Measurements from ENCODE around the gene KCNK18.

DNA sequence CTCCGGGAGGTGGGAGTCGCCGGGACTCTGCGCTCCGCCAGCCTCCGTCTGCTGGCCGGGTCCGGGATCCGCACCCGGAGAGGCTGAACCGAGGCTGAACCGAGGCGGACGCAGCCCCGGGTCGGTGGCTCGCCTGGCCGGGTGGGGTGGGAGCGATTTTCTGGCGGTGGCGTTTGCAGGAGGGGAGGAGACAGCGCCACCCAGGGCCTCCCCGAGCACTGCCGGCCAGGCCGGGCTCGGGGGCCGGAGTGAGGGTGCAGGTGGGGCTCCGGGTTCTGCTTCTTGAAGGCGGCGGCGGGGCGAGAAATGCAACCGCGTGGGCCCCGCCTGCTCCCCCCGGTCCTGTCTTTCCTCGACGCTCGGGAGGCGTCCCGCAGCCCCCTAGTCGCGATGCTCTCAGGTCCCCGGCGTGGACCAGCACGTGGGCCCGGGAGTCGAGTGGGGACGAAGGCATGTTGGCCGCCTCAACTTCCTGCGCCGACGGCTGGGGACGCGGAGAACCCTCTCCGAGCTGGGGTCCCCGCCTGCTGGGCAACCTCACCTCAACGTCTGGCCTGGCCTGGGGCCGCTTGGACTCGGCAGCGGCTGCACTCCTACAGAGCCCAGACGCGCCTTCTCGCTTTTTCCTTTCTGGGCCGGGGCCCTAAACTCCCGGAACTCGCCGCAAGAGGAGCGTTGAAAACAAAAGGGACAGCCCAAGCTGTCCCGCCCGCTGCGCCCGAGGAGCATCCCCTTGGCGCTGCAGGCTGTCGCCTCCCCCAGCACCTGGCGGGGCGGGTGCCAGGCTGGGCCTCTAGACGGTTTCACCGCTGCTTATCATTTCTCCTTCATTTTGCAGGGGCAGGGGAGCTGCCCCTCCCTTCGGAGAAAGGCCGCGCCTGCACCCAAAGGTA lies 34.0 kb upstream of the KCNK18 start:
- TF ChIP-seq CTCF (IDR thresholded peaks at IDR 0.05), result no peak
- no peak for TF ChIP-seq POLR2A (IDR thresholded peaks at IDR 0.05)
